K562 (cell line): ENCODE measurements around the gene ARHGEF38.

ENCODE experiments used
- ATF1 ChIP-seq, 2 experiments: fragments of 450-650 bp in 1 of 2; IDR thresholded peaks; 2 replicates each; pipeline ENCODE4 v1.6.1; 2016; ENCODE audit warnings: missing compliant biosample characterization in 1 of 2, missing genetic modification characterization in 1 of 2
- CSDE1 ChIP-seq, 2 experiments: fragments of 450-650 bp; IDR thresholded peaks; 2 replicates each; pipeline ENCODE4 v1.6.1; 2016; ENCODE audit warnings: mild to moderate bottlenecking in 1 of 2
- EP300 ChIP-seq: IDR thresholded peaks from 2 replicates; pipeline ENCODE4 v1.6.1; 2012; ENCODE audit warnings: low read length, improper control_type of control experiment
- SAP30 ChIP-seq: fragments of 200-600 bp; sonication (generic); IDR thresholded peaks from 2 replicates; pipeline ENCODE4 v1.6.1; 2012; ENCODE audit warnings: borderline replicate concordance, low read depth, mild to moderate bottlenecking, moderate library complexity, low read length, control low read depth, inconsistent platforms; ENCODE audit not compliant: insufficient read depth, poor library complexity, severe bottlenecking
- TAF1 ChIP-seq: IDR thresholded peaks from 2 replicates; pipeline ENCODE4 v1.6.1; 2011; ENCODE audit warnings: mild to moderate bottlenecking, low read length, moderate library complexity; ENCODE audit not compliant: insufficient read depth, control insufficient read depth, severe bottlenecking; ENCODE audit errors: extremely low read depth
- TF ChIP-seq, protein P1 (sequence below), 3 experiments: IDR thresholded peaks in 2 of 3; conservative IDR thresholded peaks in 1 of 3; 2 replicates each; pipeline ENCODE4 v1.5.1; 2011 to 2012; ENCODE audit warnings: low read length in 3 of 3, mild to moderate bottlenecking in 3 of 3, control low read depth in 2 of 3, improper control_type of control experiment in 1 of 3, inconsistent platforms in 1 of 3, low read depth in 1 of 3, mixed read lengths in 1 of 3, moderate library complexity in 1 of 3; ENCODE audit not compliant: insufficient read depth in 2 of 3

DNA sequence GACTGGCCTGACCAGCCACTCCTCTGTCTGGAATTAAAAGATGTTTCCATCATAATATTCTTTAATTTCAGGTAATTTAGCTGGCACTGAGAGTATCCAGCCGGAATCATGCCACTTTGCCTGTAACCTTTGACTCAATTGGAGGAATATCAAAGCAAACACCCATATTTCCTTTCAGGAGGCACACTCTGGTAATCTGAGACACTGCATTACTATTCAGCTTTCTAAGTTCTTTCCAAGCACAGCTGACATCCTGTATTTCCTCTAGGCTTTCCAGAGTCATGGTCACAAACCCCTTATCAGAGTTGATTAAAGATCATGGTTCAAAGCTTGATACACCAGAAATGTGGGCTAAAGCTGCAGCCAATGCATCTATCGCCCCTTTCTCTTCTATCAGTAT lies 126.8 kb downstream of the ARHGEF38 start:
- TF ChIP-seq CSDE1 (IDR thresholded peaks at IDR 0.05) (no peak), EP300 (no peak), TAF1 (no peak), ATF1 (CRISPR knock-in tag; IDR thresholded peaks at IDR 0.05) (no peak), ATF1 (tag; IDR thresholded peaks at IDR 0.05) (no peak), SAP30 (no peak)
- TF ChIP-seq, protein P1, sequence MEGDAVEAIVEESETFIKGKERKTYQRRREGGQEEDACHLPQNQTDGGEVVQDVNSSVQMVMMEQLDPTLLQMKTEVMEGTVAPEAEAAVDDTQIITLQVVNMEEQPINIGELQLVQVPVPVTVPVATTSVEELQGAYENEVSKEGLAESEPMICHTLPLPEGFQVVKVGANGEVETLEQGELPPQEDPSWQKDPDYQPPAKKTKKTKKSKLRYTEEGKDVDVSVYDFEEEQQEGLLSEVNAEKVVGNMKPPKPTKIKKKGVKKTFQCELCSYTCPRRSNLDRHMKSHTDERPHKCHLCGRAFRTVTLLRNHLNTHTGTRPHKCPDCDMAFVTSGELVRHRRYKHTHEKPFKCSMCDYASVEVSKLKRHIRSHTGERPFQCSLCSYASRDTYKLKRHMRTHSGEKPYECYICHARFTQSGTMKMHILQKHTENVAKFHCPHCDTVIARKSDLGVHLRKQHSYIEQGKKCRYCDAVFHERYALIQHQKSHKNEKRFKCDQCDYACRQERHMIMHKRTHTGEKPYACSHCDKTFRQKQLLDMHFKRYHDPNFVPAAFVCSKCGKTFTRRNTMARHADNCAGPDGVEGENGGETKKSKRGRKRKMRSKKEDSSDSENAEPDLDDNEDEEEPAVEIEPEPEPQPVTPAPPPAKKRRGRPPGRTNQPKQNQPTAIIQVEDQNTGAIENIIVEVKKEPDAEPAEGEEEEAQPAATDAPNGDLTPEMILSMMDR (IDR thresholded peaks at IDR 0.05 in 2 of 3, conservative IDR thresholded peaks at IDR 0.05 in 1 of 3; ENCODE audit: insufficient read depth in 2 of 3, low read depth in 1 of 3, low read length in 3 of 3) = no peak
